ENCODE data around the gene CDS2.

CDS2 gene

GRCh38 chr20:5182615-5183254 lies 55.9 kb downstream of the CDS2 start:
- DNase-seq, result no peak

GRCh38 chr20:5183731-5184474 lies 57.1 kb downstream of the CDS2 start:
- DNase-seq, result no peak

GRCh38 chr20:5184684-5185083 lies 57.9 kb downstream of the CDS2 start:
- no peak for DNase-seq

GRCh38 chr20:5187122-5187521 lies 60.3 kb downstream of the CDS2 start:
- no peak for DNase-seq

DNA sequence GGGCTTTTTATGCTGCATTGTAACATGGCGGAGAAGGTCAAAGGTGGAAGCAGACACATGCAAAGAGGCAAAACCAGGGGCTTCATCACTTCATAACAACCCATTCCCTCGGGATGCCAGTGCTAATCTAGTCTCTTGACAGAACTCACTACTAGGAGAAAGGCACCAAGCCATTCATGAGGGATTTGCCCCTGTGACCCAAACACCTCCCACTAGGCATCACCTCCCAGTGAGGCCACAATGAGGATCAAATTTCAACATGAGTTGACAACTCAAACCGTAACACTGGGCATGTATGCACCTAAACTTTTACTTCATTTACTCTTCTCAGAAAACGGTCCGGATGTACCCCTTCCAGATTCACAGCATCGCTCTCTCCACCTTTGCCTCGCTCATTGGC lies 61.9 kb downstream of the CDS2 start:
- no peak for DNase-seq

DNA sequence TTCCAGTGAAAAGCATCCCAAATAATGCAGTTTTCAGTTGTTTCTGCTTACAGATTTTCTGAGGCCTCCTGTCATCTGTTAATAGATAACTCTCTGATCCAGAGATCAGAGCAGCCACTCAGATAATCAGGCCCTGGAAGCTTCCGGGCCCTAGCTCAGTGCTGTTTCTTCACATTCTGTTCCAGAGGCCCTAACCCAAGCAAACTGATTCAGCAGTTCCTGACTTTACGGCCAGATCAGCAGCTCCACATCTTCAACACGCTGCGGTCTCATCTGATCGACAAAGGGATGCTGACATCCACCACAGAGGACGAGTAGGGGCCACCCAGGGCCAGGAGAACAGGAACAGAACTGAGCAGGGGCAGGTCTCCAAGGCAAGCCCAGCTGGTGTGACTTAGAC lies 63.1 kb downstream of the CDS2 start:
- DNase-seq, result no peak

DNA sequence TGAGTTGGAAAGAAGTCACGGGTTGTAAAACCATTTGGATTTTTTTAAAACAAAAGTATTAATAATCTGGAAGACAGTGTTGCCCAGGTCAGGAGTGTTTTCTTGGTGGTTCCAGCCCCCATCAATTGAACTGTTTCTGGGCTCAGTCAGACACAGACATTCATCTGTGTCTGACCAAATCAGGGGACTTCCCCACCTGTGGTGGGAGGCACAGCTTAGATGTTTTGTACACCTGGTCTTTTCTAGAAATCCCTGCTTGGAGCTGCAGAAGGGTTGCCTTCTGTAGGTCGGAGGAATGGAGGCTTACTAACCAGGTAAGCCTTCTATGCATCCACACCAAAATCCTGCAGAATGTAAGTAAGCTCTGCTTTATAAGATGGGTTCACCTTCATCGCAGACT lies 63.6 kb downstream of the CDS2 start:
- DNase-seq, result no peak

DNA sequence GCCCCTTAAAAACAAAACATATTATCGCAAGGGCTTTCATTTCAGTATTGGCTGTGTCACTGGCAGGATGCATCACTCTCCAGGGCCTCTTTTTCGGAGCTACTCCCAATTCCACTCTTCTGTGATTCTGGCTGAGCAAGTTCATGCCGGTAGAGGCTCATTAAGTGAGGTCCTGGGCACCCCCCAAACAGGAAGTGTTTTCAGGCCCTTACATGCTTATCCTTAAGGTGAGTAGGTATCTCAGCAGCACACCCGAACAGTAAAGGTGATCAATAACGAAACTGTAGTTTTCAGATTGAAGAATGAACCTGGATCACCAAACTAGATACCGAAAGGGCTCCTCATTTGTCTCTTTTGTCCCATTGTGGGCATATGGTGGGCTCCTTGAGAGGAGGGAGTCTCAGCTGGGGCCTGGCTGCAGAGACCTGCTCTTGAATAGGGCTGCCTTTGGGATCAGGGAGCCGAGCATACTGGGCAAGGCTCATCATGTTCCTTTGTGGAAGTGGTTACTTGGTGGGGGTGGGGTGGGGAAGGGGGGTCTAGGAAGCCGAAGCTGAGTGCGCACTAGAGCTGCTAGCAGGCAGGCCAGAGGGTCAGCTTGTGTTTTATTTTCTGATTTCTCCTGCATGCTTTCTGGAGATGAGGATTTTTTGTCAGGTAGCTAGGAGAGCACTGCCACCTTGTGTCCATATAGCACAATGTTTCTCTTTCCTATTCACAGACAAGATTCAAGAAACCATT lies 65.2 kb downstream of the CDS2 start:
- peak; percentile 22 for DNase-seq

DNA sequence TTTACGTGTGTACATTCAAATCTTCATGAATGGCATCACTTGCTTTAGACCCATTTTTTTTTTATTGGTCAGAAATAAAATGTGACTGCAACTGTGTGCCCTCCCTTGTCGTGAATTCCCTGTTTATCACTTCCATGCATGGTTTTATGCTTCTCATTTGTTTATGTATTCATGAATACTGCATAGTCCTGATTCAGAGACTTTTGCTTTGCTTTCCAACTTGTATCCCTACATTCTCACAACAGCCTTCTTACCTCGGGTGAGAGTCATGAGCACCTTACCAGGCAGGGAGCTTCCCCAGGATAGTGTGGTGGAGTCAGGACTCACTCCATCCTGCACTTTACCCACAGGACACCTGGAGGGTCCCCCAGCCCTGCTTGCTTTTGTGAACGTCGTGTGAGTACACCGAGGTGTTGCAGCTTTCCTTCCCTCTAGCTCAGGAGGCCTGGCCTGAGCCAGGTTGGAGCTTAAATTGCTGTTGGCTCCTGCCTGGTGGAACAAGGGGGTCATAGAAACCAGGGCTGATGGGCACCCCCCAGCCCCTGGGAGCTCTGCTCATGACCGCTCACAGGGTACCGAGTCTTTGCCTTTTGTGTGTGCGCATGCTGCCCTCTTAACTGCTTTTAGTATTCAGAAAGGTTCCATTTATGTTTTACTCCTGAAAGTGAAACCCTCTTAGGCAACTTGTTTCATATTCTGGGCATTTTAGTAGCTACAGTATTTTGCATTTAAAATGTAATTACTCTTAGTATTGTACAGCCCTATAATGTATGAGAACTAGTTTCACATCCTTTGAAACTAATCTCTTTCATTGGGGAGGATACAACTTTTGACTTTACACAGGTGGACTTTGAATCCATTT lies 66.0 kb downstream of the CDS2 start:
- no peak for DNase-seq

GRCh38 chr20:5195655-5196054 lies 68.8 kb downstream of the CDS2 start:
- no peak for DNase-seq

- DNase-seq, result no peak
Measured at GRCh38 chr20:5196149-5196548, 69.3 kb downstream of the CDS2 start.

DNA sequence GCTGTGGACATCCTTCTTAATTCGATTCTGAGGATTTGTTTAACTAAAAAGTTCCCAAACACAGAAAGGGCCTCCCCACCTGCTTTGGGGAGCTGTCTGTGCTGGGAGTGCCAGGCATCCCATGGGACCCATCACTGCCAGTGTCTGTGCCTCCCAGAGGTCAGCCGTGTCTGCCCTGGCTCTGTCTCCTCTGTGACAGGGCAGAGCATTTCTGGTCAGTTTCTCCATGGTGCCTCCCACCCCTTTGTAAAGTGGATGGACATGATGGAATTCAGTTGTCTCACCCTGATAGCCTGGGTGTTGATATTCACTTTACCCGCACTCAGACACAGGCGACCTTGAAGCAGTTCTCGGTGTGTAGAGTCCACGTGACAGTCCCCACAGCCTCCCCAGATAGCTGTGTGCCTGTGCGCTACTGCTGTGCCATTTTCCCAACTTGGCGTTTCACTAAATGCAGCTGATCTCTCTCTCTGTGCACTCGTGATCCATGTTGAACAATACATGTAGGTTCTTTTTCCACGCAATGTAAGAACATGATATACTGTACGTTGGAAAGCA lies 70.5 kb downstream of the CDS2 start:
- no peak for DNase-seq

DNA sequence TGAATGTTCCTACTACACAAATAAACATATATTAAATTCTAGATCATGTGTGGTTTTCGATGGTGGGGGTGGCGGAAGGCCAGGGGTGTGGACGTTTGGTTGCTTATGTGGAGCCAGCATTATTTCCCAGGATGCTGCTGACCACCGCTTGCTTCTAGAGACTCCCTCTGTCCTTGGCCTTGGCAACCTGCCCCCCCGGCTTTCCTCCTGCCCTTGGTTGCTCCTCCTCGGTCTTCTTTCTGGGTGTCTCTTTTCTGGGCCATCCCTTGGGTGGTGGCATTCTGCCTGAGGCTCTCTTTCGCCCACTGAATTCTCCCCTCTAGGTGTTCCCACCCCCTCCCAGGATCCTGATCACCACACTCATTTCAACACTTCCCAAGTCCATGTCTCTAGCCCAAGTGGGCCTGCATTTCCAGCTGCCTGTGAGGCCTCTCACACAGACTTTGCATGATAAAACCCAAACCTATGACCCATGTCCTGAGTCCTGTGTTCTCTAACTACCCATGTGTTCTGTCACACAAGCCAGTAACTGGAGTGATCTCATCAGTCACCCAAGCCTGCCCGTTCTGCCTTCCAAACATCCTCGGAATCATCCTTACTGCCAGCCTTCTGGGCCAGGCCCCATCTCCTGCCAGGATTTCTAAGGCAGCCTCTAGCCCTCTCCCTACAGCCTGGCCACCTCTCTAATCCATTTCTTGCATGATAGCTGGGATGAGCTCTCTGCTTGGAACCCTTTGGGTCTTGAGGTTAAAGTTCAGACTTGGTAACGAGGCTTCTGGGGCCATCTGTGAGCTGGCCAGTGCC lies 71.2 kb downstream of the CDS2 start:
- no peak for DNase-seq

GRCh38 chr20:5198651-5198924 lies 71.8 kb downstream of the CDS2 start:
- DNase-seq, result no peak

- DNase-seq, result no peak
Measured at GRCh38 chr20:5203380-5203779, 76.6 kb downstream of the CDS2 start.

DNA sequence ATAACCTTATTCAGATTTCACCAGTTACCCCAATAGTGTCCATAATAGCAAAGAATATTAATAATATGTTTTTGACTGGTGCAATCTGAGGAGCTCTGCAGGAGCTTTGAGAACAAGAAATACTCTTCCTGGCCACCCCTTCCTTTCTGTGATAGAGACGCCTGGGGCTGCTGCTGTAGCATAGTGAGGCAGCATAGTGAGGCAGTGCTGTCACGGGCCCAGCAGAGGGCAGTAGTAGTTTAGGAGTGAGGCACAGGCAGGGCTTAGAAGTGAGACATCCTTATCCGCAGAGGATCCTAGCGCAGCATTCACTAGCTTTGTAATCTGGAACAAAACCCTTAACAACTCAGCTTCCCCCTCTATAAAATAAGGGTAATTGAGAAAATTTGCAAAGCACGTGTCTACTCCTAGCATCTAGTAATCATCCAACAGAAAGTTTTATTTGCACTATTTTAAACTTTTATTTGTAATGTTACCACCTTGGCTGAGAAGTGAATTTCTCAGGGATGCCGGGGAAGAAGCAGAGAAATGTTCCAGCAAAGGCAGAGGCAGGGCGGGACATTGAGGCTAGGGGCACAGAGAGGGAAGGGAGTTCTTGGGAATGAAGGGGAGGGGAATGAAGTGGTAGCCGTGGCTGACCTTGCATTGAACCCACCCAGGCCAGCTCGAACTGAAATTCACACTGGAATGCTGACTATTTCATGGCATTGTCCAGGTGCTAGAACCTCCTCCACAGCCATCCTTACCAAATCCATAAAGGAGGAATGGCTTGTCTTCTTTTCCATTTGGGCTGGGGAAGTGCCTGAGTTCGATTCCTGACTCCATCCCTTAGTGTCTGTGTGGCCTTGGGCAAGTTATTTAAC lies 78.8 kb downstream of the CDS2 start:
- peak; percentile 80 for DNase-seq

- no peak for DNase-seq
Measured at GRCh38 chr20:5207138-5207537, 80.3 kb downstream of the CDS2 start.

GRCh38 chr20:5211803-5212714 lies 85.3 kb downstream of the CDS2 start:
- no peak for DNase-seq

DNA sequence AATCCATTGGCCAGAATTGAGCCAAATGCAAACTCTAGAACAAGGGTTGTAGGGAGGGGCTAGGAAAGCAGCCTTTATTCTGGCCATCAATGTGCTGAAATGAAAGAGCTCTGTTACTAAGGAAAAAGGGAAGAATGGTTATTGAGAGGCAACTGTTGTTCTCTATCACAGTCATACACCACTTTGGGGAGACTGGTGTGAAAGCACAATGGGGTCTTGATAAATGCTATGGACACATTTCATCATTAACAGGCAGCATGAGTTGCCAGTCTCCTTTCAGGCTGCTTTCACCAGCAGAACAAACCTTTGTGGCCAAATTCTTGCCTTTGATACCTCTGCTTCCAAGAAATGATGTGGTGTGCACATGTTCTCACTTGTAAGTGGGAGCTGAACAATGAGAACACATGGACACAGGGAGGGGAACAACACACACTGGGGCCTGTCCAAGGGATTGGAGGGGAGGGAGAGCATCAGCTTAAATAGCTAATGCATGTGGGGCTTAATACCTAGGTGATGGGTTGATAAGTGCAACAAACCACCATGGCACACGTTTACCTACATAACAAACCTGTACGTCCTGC lies 86.2 kb downstream of the CDS2 start:
- DNase-seq, result no peak

DNA sequence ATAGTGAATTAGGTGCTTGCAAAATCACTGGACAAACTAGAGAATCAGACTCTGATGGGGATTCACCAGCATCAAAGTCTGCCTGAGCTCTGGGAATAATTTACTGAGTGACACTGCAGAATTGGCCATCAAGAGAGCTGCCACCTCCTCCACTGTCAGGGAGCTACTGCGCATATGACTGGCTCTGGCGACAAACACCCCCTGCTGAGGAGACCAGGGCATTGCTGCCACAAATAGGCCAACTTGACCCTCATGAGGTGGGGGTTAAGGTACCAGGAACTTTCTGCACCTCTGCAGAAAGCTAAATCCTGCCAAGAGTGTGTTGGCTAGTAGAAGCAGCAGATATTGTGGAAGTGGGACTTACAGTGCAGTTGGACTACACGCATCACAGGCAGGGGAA lies 88.0 kb downstream of the CDS2 start:
- no peak for DNase-seq

All from stimulated activated CD4-positive, alpha-beta T cell treated with anti-CD3 and anti-CD28 coated beads, Interleukin-15, amount 100 ng/mL, for 24 hours (primary cell).